Trophoblast cell (in vitro differentiated cells and primary cell): ENCODE data around the gene TSPAN4.

Experiments
- DNase-seq, 2 donors: peaks; one replicate each; pipeline ENCODE4 v3.0.0-alpha.2; 2016
- H2AFZ ChIP-seq: 2 replicates; pipeline ENCODE4 v1.6.1; 2013; ENCODE audit warnings: low read length, moderate library complexity, mild to moderate bottlenecking; ENCODE audit not compliant: insufficient read depth, poor library complexity
- H2AK5ac ChIP-seq: 2 replicates; pipeline ENCODE4 v1.6.1; 2013; ENCODE audit warnings: mild to moderate bottlenecking, low read length
- H2BK120ac ChIP-seq: 2 replicates; pipeline ENCODE4 v1.6.1; 2013; ENCODE audit warnings: low read length, mild to moderate bottlenecking, moderate library complexity; ENCODE audit not compliant: insufficient read depth, poor library complexity
- H2BK12ac ChIP-seq: 2 replicates; pipeline ENCODE4 v1.6.1; 2013; ENCODE audit warnings: mild to moderate bottlenecking, low read length, moderate library complexity
- H2BK5ac ChIP-seq: 2 replicates; pipeline ENCODE4 v1.6.1; 2013; ENCODE audit warnings: low read length, low read depth, moderate library complexity, mild to moderate bottlenecking; ENCODE audit not compliant: poor library complexity
- H3K14ac ChIP-seq: 2 replicates; pipeline ENCODE4 v1.6.1; 2013; ENCODE audit warnings: mild to moderate bottlenecking, low read length
- H3K18ac ChIP-seq: 2 replicates; pipeline ENCODE4 v1.6.1; 2013; ENCODE audit warnings: mild to moderate bottlenecking, low read length
- H3K23ac ChIP-seq: 2 replicates; pipeline ENCODE4 v1.6.1; 2013; ENCODE audit warnings: low read length
- H3K27ac ChIP-seq: 2 replicates; pipeline ENCODE4 v1.5.1; 2013; ENCODE audit warnings: low read depth, mild to moderate bottlenecking, inconsistent platforms, low read length, moderate library complexity
- H3K27me3 ChIP-seq: 2 replicates; pipeline ENCODE4 v1.6.1; 2013; ENCODE audit warnings: inconsistent platforms, mild to moderate bottlenecking, low read length, moderate library complexity; ENCODE audit not compliant: insufficient read depth
- H3K36me3 ChIP-seq, 2 experiments: 1 replicate in 1 of 2; 2 replicates in 1 of 2; pipeline ENCODE4 v1.6.1; 2013; ENCODE audit warnings: low read length in 2 of 2, mild to moderate bottlenecking in 2 of 2, moderate library complexity in 1 of 2; ENCODE audit not compliant: insufficient read depth in 2 of 2, control insufficient read depth in 1 of 2
- H3K4ac ChIP-seq: 2 replicates; pipeline ENCODE4 v1.6.1; 2013; ENCODE audit warnings: low read depth, mild to moderate bottlenecking, low read length, moderate library complexity
- H3K4me1 ChIP-seq, 2 experiments: 1 replicate in 1 of 2; 2 replicates in 1 of 2; pipeline ENCODE4 v1.6.1; 2013; ENCODE audit warnings: low read length in 2 of 2, mild to moderate bottlenecking in 2 of 2, moderate library complexity in 1 of 2; ENCODE audit not compliant: insufficient read depth in 2 of 2, control insufficient read depth in 1 of 2
- H3K4me2 ChIP-seq: 2 replicates; pipeline ENCODE4 v1.6.1; 2013; ENCODE audit warnings: inconsistent platforms, mild to moderate bottlenecking, low read length, moderate library complexity
- H3K4me3 ChIP-seq: 2 replicates; pipeline ENCODE4 v1.5.1; 2013; ENCODE audit warnings: mild to moderate bottlenecking, low read depth, low read length, inconsistent platforms
- H3K79me1 ChIP-seq: one replicate; pipeline ENCODE4 v1.6.1; 2013; ENCODE audit warnings: low read length
- H3K79me2 ChIP-seq: 2 replicates; pipeline ENCODE4 v1.6.1; 2013; ENCODE audit warnings: low read length, mild to moderate bottlenecking; ENCODE audit not compliant: control insufficient read depth, insufficient read depth, poor library complexity
- H3K9ac ChIP-seq: 2 replicates; pipeline ENCODE4 v1.6.1; 2013; ENCODE audit warnings: mild to moderate bottlenecking, low read length
- H3K9me3 ChIP-seq: 2 replicates; pipeline ENCODE4 v1.6.1; 2013; ENCODE audit warnings: low read depth, mild to moderate bottlenecking, control low read depth, inconsistent platforms, low read length; ENCODE audit not compliant: insufficient read depth
- H4K12ac ChIP-seq: 2 replicates; pipeline ENCODE4 v1.6.1; 2013; ENCODE audit warnings: low read depth, mild to moderate bottlenecking, low read length, moderate library complexity
- H4K8ac ChIP-seq: 2 replicates; pipeline ENCODE4 v1.6.1; 2013; ENCODE audit warnings: low read depth, mild to moderate bottlenecking, low read length, moderate library complexity
- H4K91ac ChIP-seq: one replicate; pipeline ENCODE4 v1.6.1; 2013; ENCODE audit warnings: low read depth, mild to moderate bottlenecking, low read length, moderate library complexity
- WGBS: extraction: QIAGEN DNeasy Blood & Tissue Kit; methylation state at CpG from one replicate; pipeline ENCODE4 v1.1.7; 2013; ENCODE audit warnings: missing lambda C conversion rate; ENCODE audit not compliant: insufficient read length, insufficient coverage; ENCODE audit errors: extremely low coverage; 5-methylcytosine and 5-hydroxymethylcytosine counted together

The TSPAN4 gene

DNA sequence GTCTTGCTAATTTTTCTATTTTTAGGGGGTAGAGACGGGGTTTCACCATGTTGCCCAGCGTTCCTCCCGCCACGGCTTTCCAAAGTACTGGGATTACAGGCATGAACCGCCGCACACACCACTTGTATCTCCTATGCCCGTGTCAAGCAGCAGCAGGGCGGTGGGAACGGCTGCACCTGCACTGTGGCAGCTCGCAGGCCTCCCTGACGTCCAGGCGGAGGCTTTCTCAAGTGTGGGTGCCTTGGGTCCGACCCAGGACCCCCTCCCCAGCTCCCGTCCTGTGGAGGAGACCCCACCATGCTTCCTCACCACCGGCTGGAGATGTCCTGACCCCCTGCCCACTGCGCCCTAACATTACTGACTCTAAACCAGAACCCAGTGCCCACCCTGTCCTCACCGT, 25.7 kb downstream of the TSPAN4 start:
- DNase-seq: no peak
- no peak overlapping the region for H3K4ac ChIP-seq
- no peaks in the 10 kb centered on the region for H3K4me1 ChIP-seq
- no CpG with 5 or more reads among the region's 17 CpGs for WGBS
- H2BK120ac ChIP-seq: no peak overlapping the region
- H3K27ac ChIP-seq: no peak overlapping the region
- no peak overlapping the region for H2AFZ ChIP-seq
- no peak overlapping the region for H4K91ac ChIP-seq
- peaks cover 1% of the 10 kb centered on the region for H3K9me3 ChIP-seq
- no peaks in the 10 kb centered on the region for H3K79me2 ChIP-seq
- no peak overlapping the region for H3K18ac ChIP-seq
- H3K27me3 ChIP-seq: no peaks in the 10 kb centered on the region
- H3K4me3 ChIP-seq: no peak overlapping the region
- H3K14ac ChIP-seq: no peak overlapping the region
- H3K9ac ChIP-seq: no peak overlapping the region
- no peak overlapping the region for H4K8ac ChIP-seq
- H3K79me1 ChIP-seq: no peaks in the 10 kb centered on the region
- no peak overlapping the region for H3K4me2 ChIP-seq
- H3K36me3 ChIP-seq: peaks cover 5 to 12% of the 10 kb centered on the region in 2 experiments
- no peak overlapping the region for H2BK12ac ChIP-seq
- no peak overlapping the region for H2AK5ac ChIP-seq
- H4K12ac ChIP-seq: no peak overlapping the region
- no peak overlapping the region for H3K23ac ChIP-seq
- no peak overlapping the region for H2BK5ac ChIP-seq

DNA sequence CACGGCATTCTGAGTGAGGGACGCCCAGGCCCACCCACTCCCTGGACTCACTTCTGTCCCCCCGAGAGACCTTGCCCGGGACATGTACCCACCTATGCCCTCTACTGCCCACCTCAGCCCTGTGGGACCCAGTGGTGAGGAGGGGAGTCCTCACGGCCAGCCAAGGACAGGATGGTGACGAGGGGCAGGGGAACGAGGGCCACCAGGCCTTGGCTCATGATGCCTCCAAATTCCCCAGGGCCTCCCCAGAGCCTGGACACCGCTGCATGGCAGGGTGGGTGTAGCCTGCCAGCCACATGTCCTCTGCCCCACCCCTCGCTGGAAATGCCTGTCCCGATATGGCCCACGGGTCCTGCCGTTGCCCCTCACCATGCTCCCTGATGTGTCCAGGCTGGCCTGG, 26.1 kb downstream of the TSPAN4 start:
- no peak overlapping the region for H3K4ac ChIP-seq

DNA sequence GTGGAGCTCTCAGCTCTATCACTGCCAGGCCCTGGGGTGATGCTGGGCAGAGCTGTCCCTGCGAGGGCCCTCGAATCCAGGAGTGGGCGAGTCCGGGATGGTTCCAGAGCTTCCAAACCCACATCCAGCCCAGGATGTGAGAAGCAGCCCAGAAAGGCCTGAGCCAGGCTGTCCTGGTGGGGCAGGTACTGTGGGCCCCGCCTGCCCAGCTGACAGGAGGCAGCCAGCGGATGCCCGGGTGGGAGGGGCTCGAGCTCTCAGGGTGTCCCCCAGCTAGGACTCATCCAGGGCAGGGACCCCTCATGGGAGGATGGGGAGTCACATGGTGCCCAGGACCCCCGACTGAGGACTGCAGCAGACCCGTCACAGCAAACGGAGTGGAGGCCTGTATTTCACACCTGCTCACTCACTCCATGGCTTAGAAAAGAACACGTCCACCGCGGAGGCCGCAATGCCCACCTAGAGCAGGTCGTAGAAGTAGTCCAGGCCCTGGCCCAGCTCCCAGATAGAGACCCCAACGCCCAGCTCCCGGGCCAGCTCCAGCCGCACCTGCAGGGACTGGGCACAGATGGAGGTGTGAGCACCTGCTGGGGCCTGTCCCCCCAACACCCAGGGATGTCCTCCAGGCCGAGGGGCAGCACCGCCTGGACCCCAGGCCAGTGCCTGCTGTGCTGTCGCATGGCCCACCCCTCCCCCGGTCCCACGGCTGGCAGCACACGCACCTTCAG, 26.9 kb downstream of the TSPAN4 start:
- no peaks in the 10 kb centered on the region for H3K4me1 ChIP-seq
- WGBS: no CpG with 5 or more reads among the region's 25 CpGs

More for the DNA sequence above, 26.1 kb downstream of the TSPAN4 start:
- no peak for DNase-seq
- Histone ChIP-seq H3K27ac (no peak overlapping the region), H3K4me3 (no peak overlapping the region), H3K79me1 (no peaks in the 10 kb centered on the region), H3K36me3 (peaks cover 5 to 12% of the 10 kb centered on the region in 2 experiments), H4K12ac (no peak overlapping the region), H3K4me1 (no peaks in the 10 kb centered on the region), H2BK12ac (no peak overlapping the region), H4K8ac (no peak overlapping the region), H3K23ac (no peak overlapping the region), H2BK120ac (no peak overlapping the region), H3K9ac (no peak overlapping the region), H3K14ac (no peak overlapping the region), H3K79me2 (no peaks in the 10 kb centered on the region), H3K18ac (no peak overlapping the region), H2AK5ac (no peak overlapping the region), H3K9me3 (peaks cover 1% of the 10 kb centered on the region), H3K27me3 (no peaks in the 10 kb centered on the region), H2AFZ (no peak overlapping the region), H3K4me2 (no peak overlapping the region), H2BK5ac (no peak overlapping the region), H4K91ac (no peak overlapping the region)
- WGBS: no CpG with 5 or more reads among the region's 12 CpGs

DNA sequence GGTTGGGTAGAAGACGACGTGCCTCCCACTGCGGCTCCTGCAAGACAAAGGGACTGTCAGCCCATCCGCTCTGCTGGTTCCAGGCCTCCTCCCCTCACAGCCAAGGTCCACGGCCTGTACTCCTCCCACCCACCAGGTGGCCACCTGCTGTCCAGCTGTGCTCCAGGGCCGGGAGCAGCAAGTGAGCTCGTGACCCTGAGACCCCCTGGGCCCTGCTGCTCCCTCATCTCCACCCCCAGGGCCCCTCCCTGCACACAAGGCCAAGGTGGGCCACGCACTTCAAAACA, 27.4 kb downstream of the TSPAN4 start:
- DNase-seq: peak in 1 of 2 donors; percentile 20
- H3K79me2 ChIP-seq: no peaks in the 10 kb centered on the region
- WGBS: no CpG with 5 or more reads among the region's 8 CpGs

More for the DNA sequence above, 26.9 kb downstream of the TSPAN4 start:
- H3K9me3 ChIP-seq: no peaks in the 10 kb centered on the region
- no peaks in the 10 kb centered on the region for H3K79me2 ChIP-seq
- H3K9ac ChIP-seq: no peak overlapping the region
- no peak overlapping the region for H3K4ac ChIP-seq
- no peak overlapping the region for H2BK120ac ChIP-seq
- H2BK5ac ChIP-seq: no peak overlapping the region
- no peak overlapping the region for H3K27ac ChIP-seq
- H3K27me3 ChIP-seq: no peaks in the 10 kb centered on the region
- H2BK12ac ChIP-seq: no peak overlapping the region
- peaks cover 4 to 12% of the 10 kb centered on the region in 2 experiments for H3K36me3 ChIP-seq
- no peak overlapping the region for H3K4me2 ChIP-seq
- no peak overlapping the region for H2AK5ac ChIP-seq
- no peak overlapping the region for H3K23ac ChIP-seq
- H3K18ac ChIP-seq: no peak overlapping the region
- H4K91ac ChIP-seq: no peak overlapping the region
- H3K4me3 ChIP-seq: no peak overlapping the region
- no peak overlapping the region for H4K8ac ChIP-seq
- no peaks in the 10 kb centered on the region for H3K79me1 ChIP-seq
- H4K12ac ChIP-seq: peak overlapping the region; percentile 39
- no peak overlapping the region for H2AFZ ChIP-seq
- no peak for DNase-seq
- H3K14ac ChIP-seq: no peak overlapping the region

More for the DNA sequence above, 27.4 kb downstream of the TSPAN4 start:
- no peaks in the 10 kb centered on the region for H3K9me3 ChIP-seq
- no peak overlapping the region for H3K14ac ChIP-seq
- H3K18ac ChIP-seq: no peak overlapping the region
- no peak overlapping the region for H2BK12ac ChIP-seq
- no peaks in the 10 kb centered on the region for H3K27me3 ChIP-seq
- H2BK5ac ChIP-seq: no peak overlapping the region
- no peak overlapping the region for H3K4me3 ChIP-seq
- H4K12ac ChIP-seq: peak overlapping the region; percentile 39
- H3K23ac ChIP-seq: no peak overlapping the region
- H2AFZ ChIP-seq: no peak overlapping the region
- no peak overlapping the region for H4K8ac ChIP-seq
- no peak overlapping the region for H2AK5ac ChIP-seq
- no peak overlapping the region for H3K9ac ChIP-seq
- no peak overlapping the region for H2BK120ac ChIP-seq
- no peak overlapping the region for H4K91ac ChIP-seq
- H3K36me3 ChIP-seq: peaks cover 5 to 12% of the 10 kb centered on the region in 2 experiments
- H3K27ac ChIP-seq: no peak overlapping the region
- no peaks in the 10 kb centered on the region for H3K79me1 ChIP-seq
- no peak overlapping the region for H3K4me2 ChIP-seq
- no peak overlapping the region for H3K4ac ChIP-seq
- H3K4me1 ChIP-seq: no peaks in the 10 kb centered on the region
